K562 (cell line): ENCODE measurements around the gene ZNF648.

Experiments
- EHMT2 ChIP-seq: fragments of 450-650 bp; IDR thresholded peaks from 2 replicates; pipeline ENCODE4 v1.6.1; 2018; ENCODE audit warnings: antibody characterized with exemption
- ELF4 ChIP-seq: fragments of 450-650 bp; formaldehyde crosslinking; IDR thresholded peaks from 2 replicates; pipeline ENCODE4 v1.4.0; 2022; ENCODE audit warnings: missing genetic modification characterization
- HEY1 ChIP-seq: fragments of 250-450 bp; sonication (Bioruptor Pico); IDR thresholded peaks from 2 replicates; pipeline ENCODE4 v1.5.0; 2020; ENCODE audit warnings: mild to moderate bottlenecking, moderate library complexity, borderline replicate concordance
- SMC3 ChIP-seq: conservative IDR thresholded peaks from 2 replicates; pipeline ENCODE4 v1.6.1; 2011; ENCODE audit warnings: low read depth, low read length, improper control_type of control experiment; ENCODE audit not compliant: insufficient read depth
- SP1 ChIP-seq: sonication (generic); formaldehyde crosslinking; IDR thresholded peaks from 2 replicates; pipeline ENCODE4 v1.8.1; 2022; ENCODE audit warnings: mild to moderate bottlenecking, missing genetic modification reagents
- ZBTB1 ChIP-seq: sonication (generic); formaldehyde crosslinking; IDR thresholded peaks from 2 replicates; pipeline ENCODE4 v1.8.1; 2023; ENCODE audit warnings: missing genetic modification reagents, low read depth, mild to moderate bottlenecking, borderline replicate concordance
- ZSCAN29 ChIP-seq: fragments of 450-650 bp; IDR thresholded peaks from 2 replicates; pipeline ENCODE4 v1.6.1; 2017

- TF ChIP-seq ZSCAN29 (no peak), SP1 (CRISPR knock-in tag) (no peak), SMC3 (no peak), HEY1 (CRISPR knock-in tag) (no peak), EHMT2 (no peak), ZBTB1 (no peak), ELF4 (CRISPR knock-in tag) (no peak)
Observed at GRCh38 chr1:182066934-182067333, 5.4 kb upstream of the ZNF648 start.
